HEK293 (cell line): ENCODE measurements around the gene DDRGK1.

Experiments
- CTCF ChIA-PET: fragments of 350-600 bp; formaldehyde crosslinking; extraction: SDS; loops from one replicate; lab custom pipeline; 2021; ENCODE audit warnings: antibody characterized with exemption; lab: Yijun Ruan, JAX
- POLR2A ChIA-PET: fragments of 300-600 bp; formaldehyde crosslinking; extraction: SDS; loops from one replicate; lab custom pipeline; 2020; ENCODE audit warnings: antibody characterized with exemption, inconsistent platforms; lab: Yijun Ruan, JAX
- H3K27ac ChIP-seq: fragments of 200-500 bp; sonication (Bioruptor generic); 2 replicates; pipeline ENCODE4 v1.5.1; 2014; ENCODE audit warnings: low read depth, low read length, control low read depth, inconsistent platforms; ENCODE audit errors: extremely low read depth
- H3K36me3 ChIP-seq, 2 experiments: fragments of 200-500 bp in 1 of 2; sonication (Bioruptor generic) in 1 of 2; 1 replicate in 1 of 2; 2 replicates in 1 of 2; pipeline ENCODE4 v1.5.1; 2014 to 2017; ENCODE audit warnings: inconsistent platforms in 2 of 2, low read length in 2 of 2; ENCODE audit not compliant: control insufficient read depth in 2 of 2, insufficient read depth in 1 of 2
- H3K4me1 ChIP-seq: fragments of 200-500 bp; sonication (Bioruptor generic); 2 replicates; pipeline ENCODE4 v1.5.1; 2014; ENCODE audit warnings: mild to moderate bottlenecking, low read length, inconsistent platforms; ENCODE audit not compliant: control insufficient read depth, insufficient read depth
- H3K4me3 ChIP-seq: 2 replicates; pipeline ENCODE4 v1.5.1; 2011; ENCODE audit warnings: low read depth, mild to moderate bottlenecking, control low read depth, low read length, moderate library complexity
- H3K9me3 ChIP-seq: fragments of 200-500 bp; sonication (Bioruptor generic); 2 replicates; pipeline ENCODE4 v1.5.1; 2014; ENCODE audit warnings: low read depth, low read length, inconsistent platforms; ENCODE audit not compliant: control insufficient read depth, insufficient read depth
- CTCF ChIP-seq: fragments of 450-650 bp; formaldehyde crosslinking; IDR thresholded peaks from 2 replicates; pipeline ENCODE4 v1.5.1; 2016; ENCODE audit warnings: missing biosample characterization, missing genetic modification characterization
- EGR2 ChIP-seq: fragments of 450-650 bp; formaldehyde crosslinking; IDR thresholded peaks from 2 replicates; pipeline ENCODE4 v1.5.1; 2016; ENCODE audit warnings: low read depth, missing biosample characterization, missing genetic modification characterization
- GLIS1 ChIP-seq: fragments of 450-650 bp; formaldehyde crosslinking; IDR thresholded peaks from 2 replicates; pipeline ENCODE4 v1.5.1; 2016; ENCODE audit warnings: missing biosample characterization, missing genetic modification characterization
- KLF17 ChIP-seq: fragments of 450-650 bp; formaldehyde crosslinking; IDR thresholded peaks from 2 replicates; pipeline ENCODE4 v1.5.1; 2016; ENCODE audit warnings: missing biosample characterization, missing genetic modification characterization
- KLF9 ChIP-seq: fragments of 450-650 bp; formaldehyde crosslinking; IDR thresholded peaks from 2 replicates; pipeline ENCODE4 v1.5.1; 2016; ENCODE audit warnings: missing biosample characterization, missing genetic modification characterization, low read depth
- OSR2 ChIP-seq: fragments of 450-650 bp; formaldehyde crosslinking; IDR thresholded peaks from 2 replicates; pipeline ENCODE4 v1.5.1; 2016; ENCODE audit warnings: missing biosample characterization, missing genetic modification characterization
- ZBTB1 ChIP-seq: fragments of 450-650 bp; formaldehyde crosslinking; IDR thresholded peaks from 2 replicates; pipeline ENCODE4 v1.5.1; 2016; ENCODE audit warnings: missing biosample characterization, missing genetic modification characterization
- ZBTB11 ChIP-seq: fragments of 450-650 bp; formaldehyde crosslinking; conservative IDR thresholded peaks from 2 replicates; pipeline ENCODE4 v1.5.1; 2016; ENCODE audit warnings: low read depth, missing biosample characterization, missing genetic modification characterization
- ZBTB48 ChIP-seq: fragments of 450-650 bp; formaldehyde crosslinking; IDR thresholded peaks from 2 replicates; pipeline ENCODE4 v1.5.1; 2016; ENCODE audit warnings: missing biosample characterization, missing genetic modification characterization
- ZBTB6 ChIP-seq: fragments of 450-650 bp; formaldehyde crosslinking; IDR thresholded peaks from 2 replicates; pipeline ENCODE4 v1.5.1; 2017; ENCODE audit warnings: missing biosample characterization, missing genetic modification characterization
- ZEB2 ChIP-seq: fragments of 450-650 bp; formaldehyde crosslinking; IDR thresholded peaks from 2 replicates; pipeline ENCODE4 v1.5.1; 2016; ENCODE audit warnings: missing biosample characterization, missing genetic modification characterization
- ZFHX2 ChIP-seq: fragments of 450-650 bp; formaldehyde crosslinking; conservative IDR thresholded peaks from 2 replicates; pipeline ENCODE4 v1.5.1; 2016; ENCODE audit warnings: missing biosample characterization, missing genetic modification characterization
- ZNF37A ChIP-seq: fragments of 450-650 bp; IDR thresholded peaks from 2 replicates; pipeline ENCODE4 v1.5.1; 2018; ENCODE audit warnings: missing biosample characterization, missing genetic modification characterization
- ZNF501 ChIP-seq: fragments of 450-650 bp; formaldehyde crosslinking; IDR thresholded peaks from 2 replicates; pipeline ENCODE4 v1.5.1; 2016; ENCODE audit warnings: missing biosample characterization, missing genetic modification characterization
- ZNF558 ChIP-seq: fragments of 450-650 bp; formaldehyde crosslinking; IDR thresholded peaks from 2 replicates; pipeline ENCODE4 v1.5.1; 2016; ENCODE audit warnings: missing biosample characterization, missing genetic modification characterization
- ZNF610 ChIP-seq: fragments of 450-650 bp; formaldehyde crosslinking; IDR thresholded peaks from 2 replicates; pipeline ENCODE4 v1.5.1; 2016; ENCODE audit warnings: missing biosample characterization, missing genetic modification characterization, borderline replicate concordance
- ZNF645 ChIP-seq: fragments of 450-650 bp; formaldehyde crosslinking; IDR thresholded peaks from 2 replicates; pipeline ENCODE4; 2016; ENCODE audit warnings: missing biosample characterization, missing genetic modification characterization
- ZNF707 ChIP-seq: fragments of 450-650 bp; formaldehyde crosslinking; IDR thresholded peaks from 2 replicates; pipeline ENCODE4 v1.5.1; 2016; ENCODE audit warnings: missing biosample characterization, missing genetic modification characterization
- ZNF785 ChIP-seq: fragments of 450-650 bp; formaldehyde crosslinking; IDR thresholded peaks from 2 replicates; pipeline ENCODE4 v1.5.1; 2016; ENCODE audit warnings: missing biosample characterization, missing genetic modification characterization
- ZSCAN5A ChIP-seq: fragments of 450-650 bp; formaldehyde crosslinking; IDR thresholded peaks from 2 replicates; pipeline ENCODE4 v1.5.1; 2016; ENCODE audit warnings: missing biosample characterization, missing genetic modification characterization

DDRGK1 gene

GRCh38 chr20:3192226-3193015, 12.1 kb downstream of the DDRGK1 start:
- ChIA-PET POLR2A (no interaction called here), CTCF (no interaction called here)

GRCh38 chr20:3190681-3191111, 13.8 kb downstream of the DDRGK1 start:
- Histone ChIP-seq H3K9me3 (no peaks in the 10 kb centered on the region), H3K4me1 (no peaks in the 10 kb centered on the region), H3K27ac (peak overlapping the region; percentile 8; the same call in 1 of the 2 replicates), H3K36me3 (peaks cover 32 to 70% of the 10 kb centered on the region in 2 experiments), H3K4me3 (no peak overlapping the region)
- ChIA-PET CTCF (no interaction called here), POLR2A (interaction anchor here (0.6 to 1.2 kb wide), 2 partner anchors 13 to 1900 kb away, joined by 3 to 4 read pairs; no protein-coding TSS in a partner anchor)
- TF ChIP-seq CTCF (tag by site-specific recombination) (peak; percentile 14; the same call in 1 of the 2 replicates), KLF17 (tag by site-specific recombination) (no peak)

More at GRCh38 chr20:3192226-3193015, 12.1 kb downstream of the DDRGK1 start:
- Histone ChIP-seq H3K36me3 (peaks cover 45 to 86% of the 10 kb centered on the region in 2 experiments), H3K27ac (peak overlapping the region; percentile 22; the same call in 1 of the 2 replicates), H3K4me3 (no peak overlapping the region), H3K4me1 (no peaks in the 10 kb centered on the region), H3K9me3 (no peaks in the 10 kb centered on the region)
- TF ChIP-seq ZNF707 (no peak), GLIS1 (tag by site-specific recombination) (no peak), ZSCAN5A (tag by site-specific recombination) (no peak), KLF9 (tag by site-specific recombination) (no peak), ZNF37A (no peak), ZNF558 (no peak), ZBTB48 (tag by site-specific recombination) (no peak), ZBTB1 (tag by site-specific recombination) (no peak), ZBTB11 (tag by site-specific recombination) (no peak)

- Histone ChIP-seq H3K36me3 (peaks cover 24 to 59% of the 10 kb centered on the region in 2 experiments), H3K9me3 (no peaks in the 10 kb centered on the region), H3K27ac (no peak overlapping the region), H3K4me3 (no peak overlapping the region), H3K4me1 (no peaks in the 10 kb centered on the region)
- ChIA-PET POLR2A (interaction anchor here (0.6 to 1.1 kb wide), 4 partner anchors 14 to 144 kb away, joined by 3 to 5 read pairs (median 3); no protein-coding TSS in a partner anchor), CTCF (no interaction called here)
- TF ChIP-seq ZFHX2 (tag by site-specific recombination) = peak; percentile 84
- no peak for TF ChIP-seq ZNF785 (tag by site-specific recombination)
- TF ChIP-seq ZNF610 = no peak
- no peak for TF ChIP-seq OSR2 (tag by site-specific recombination)
- TF ChIP-seq ZNF501 (tag by site-specific recombination) = no peak
- TF ChIP-seq EGR2 (tag by site-specific recombination) = peak; percentile 82
- TF ChIP-seq ZBTB6 = no peak
- no peak for TF ChIP-seq ZNF645
- no peak for TF ChIP-seq ZEB2 (tag by site-specific recombination)
Measured at GRCh38 chr20:3189561-3190131, 14.8 kb downstream of the DDRGK1 start.
